Stomach (tissue), 9 donors: ENCODE measurements around the gene PHIP. TPM values are rescaled to one million over a fixed set of nuclear protein-coding genes. Genes with fewer than 3 reads are reported as not detected.

ENCODE experiments used
- DNase-seq, 2 donors: peaks; one replicate each; pipeline versions ENCODE4 v3.0.0 to v3.0.0-alpha.2; 2013 to 2019
- H3K27ac ChIP-seq, 5 donors: fragments of 200-600 bp in 4 of 5; sonication (generic) in 4 of 5; one replicate each; pipeline ENCODE4 v1.5.1; 2013 to 2019; ENCODE audit warnings: mild to moderate bottlenecking in 1 of 5, moderate library complexity in 1 of 5
- H3K27me3 ChIP-seq, 3 donors: fragments of 200-600 bp; sonication (generic); one replicate each; pipeline ENCODE4 v1.5.1; 2017 to 2019; ENCODE audit warnings: mixed run types in 1 of 3
- H3K36me3 ChIP-seq, 4 donors: fragments of 200-600 bp; sonication (generic); 1 replicate in 3 of 4; 2 replicates in 1 of 4; pipeline ENCODE4 v1.5.1; 2016 to 2019
- H3K4me1 ChIP-seq, 4 donors: fragments of 200-600 bp; sonication (generic); one replicate each; pipeline ENCODE4 v1.5.1; 2016 to 2019
- H3K4me3 ChIP-seq, 4 donors: fragments of 200-600 bp; sonication (generic) in 3 of 4; one replicate each; pipeline ENCODE4 v1.5.1; 2016 to 2019; ENCODE audit warnings: mild to moderate bottlenecking in 1 of 4
- H3K9me3 ChIP-seq, 4 donors: fragments of 200-600 bp; sonication (generic); one replicate each; pipeline ENCODE4 v1.5.1; 2016 to 2019
- CTCF ChIP-seq, 7 experiments: fragments of 450-650 bp in 4 of 7; fragments of 200-600 bp in 3 of 7; sonication (generic) in 3 of 7; IDR thresholded peaks; one replicate each; pipeline ENCODE4 v1.5.1; 2016 to 2019; ENCODE audit warnings: antibody characterized with exemption in 7 of 7, control low read depth in 2 of 7, mild to moderate bottlenecking in 1 of 7
- EP300 ChIP-seq: sonication (generic); formaldehyde crosslinking; IDR thresholded peaks from one replicate; pipeline ENCODE4 v1.6.1; 2017; ENCODE audit warnings: antibody characterized with exemption
- POLR2A ChIP-seq, 4 donors: fragments of 450-650 bp; IDR thresholded peaks; one replicate each; pipeline ENCODE4 v1.6.1; 2016; ENCODE audit warnings: antibody characterized with exemption in 4 of 4, control low read depth in 2 of 4, mild to moderate bottlenecking in 1 of 4, moderate library complexity in 1 of 4
- POLR2AphosphoS5 ChIP-seq, 3 donors: sonication (generic); formaldehyde crosslinking; IDR thresholded peaks; one replicate each; pipeline ENCODE4 v1.6.1; 2016; ENCODE audit warnings: antibody characterized with exemption in 3 of 3
- WGBS, 5 donors: extraction: QIAGEN DNeasy Blood & Tissue Kit in 3 of 5; methylation state at CpG; one replicate each; pipeline versions ENCODE4 v1.1.5 to v1.1.7; 2013 to 2018; 5-methylcytosine and 5-hydroxymethylcytosine counted together
- intact Hi-C: fragments of 100-400 bp; cut with DNase I; formaldehyde crosslinking; loops from one replicate; pipeline ENCODE4 v1.15.1; 2023; ENCODE audit warnings: low total_unique reads
- polyA plus RNA-seq, 3 donors: library from polyadenylated mRNA; stranded (reverse); fragments of 200-250 nt; gene quantifications; one replicate each; pipeline ENCODE4 v1.2.3, GENCODE V29; 2013
- total RNA-seq, 5 donors: library from RNA; depleted of rRNA; stranded (reverse); fragments of >200 nt; gene quantifications; one replicate each; pipeline versions ENCODE4 v1.1.0 to v1.2.3, GENCODE V29; 2014 to 2016
- donor health status: healthy with polysubstance abuse.
- donor health status: Bipolar disorder and iron deficiency.
- donor health status: healthy.

The PHIP gene
- total and polyA plus RNA-seq, 8 donors = 3.2 to 70.7 (median 22.5) TPM

DNA sequence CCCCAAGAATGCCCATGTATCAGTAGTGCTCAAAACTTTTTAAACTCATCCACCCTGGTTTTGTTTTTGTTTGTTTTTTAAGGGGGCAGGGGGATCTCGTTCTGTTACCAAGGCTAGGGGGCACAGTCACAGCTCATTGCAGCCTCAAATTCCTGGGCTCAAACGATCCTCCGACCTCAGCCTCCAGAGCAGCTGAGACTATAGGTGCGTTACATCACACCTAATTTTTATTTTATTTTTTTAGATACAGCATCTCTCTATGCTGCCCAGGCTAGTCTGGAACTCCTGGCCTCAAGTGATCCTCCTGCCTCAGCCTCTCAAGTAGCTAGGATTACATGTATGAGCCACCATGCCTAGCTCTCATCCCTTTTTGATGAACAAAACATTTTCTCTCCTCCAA is 11.2 kb downstream of the PHIP start:
- Histone ChIP-seq H3K4me3 (no peak overlapping the region), H3K27ac (no peak overlapping the region), H3K27me3 (no peaks in the 10 kb centered on the region), H3K36me3 (no peaks in the 10 kb centered on the region), H3K9me3 (no peaks in the 10 kb centered on the region), H3K4me1 (peaks cover 0 to 68% (median 40%) of the 10 kb centered on the region in 4 donors)
- 89 to 95% (median 94%) methylated on average over 4 of the region's 4 CpGs for WGBS, 5 donors
- intact Hi-C loops = no loop called here
- DNase-seq = no peak
- TF ChIP-seq POLR2A (IDR thresholded peaks at IDR 0.05) = no peak
- TF ChIP-seq POLR2AphosphoS5 (IDR thresholded peaks at IDR 0.05) = no peak

GRCh38 chr6:79066330-79066729 is 11.7 kb downstream of the PHIP start:
- intact Hi-C loops = no loop called here
- TF ChIP-seq POLR2A (IDR thresholded peaks at IDR 0.05) (no peak), CTCF (IDR thresholded peaks at IDR 0.05) (no peak), POLR2AphosphoS5 (IDR thresholded peaks at IDR 0.05) (no peak), EP300 (no peak)
- Histone ChIP-seq H3K9me3 (no peaks in the 10 kb centered on the region), H3K4me3 (no peak overlapping the region), H3K4me1 (peaks cover 0 to 65% (median 39%) of the 10 kb centered on the region in 4 donors), H3K27me3 (no peaks in the 10 kb centered on the region), H3K36me3 (no peaks in the 10 kb centered on the region), H3K27ac (no peak overlapping the region)
- no peak for DNase-seq

GRCh38 chr6:79065232-79065631 is 12.8 kb downstream of the PHIP start:
- 51 to 67% (median 62%) methylated on average over 2 of the region's 2 CpGs for WGBS, 5 donors
- H3K27me3 ChIP-seq = no peaks in the 10 kb centered on the region
- H3K4me3 ChIP-seq = no peak overlapping the region
- H3K27ac ChIP-seq = no peak overlapping the region
- peaks cover 0 to 54% (median 32%) of the 10 kb centered on the region in 4 donors for H3K4me1 ChIP-seq
- H3K9me3 ChIP-seq = no peaks in the 10 kb centered on the region
- intact Hi-C loops = no loop called here
- DNase-seq = no peak
- TF ChIP-seq CTCF (IDR thresholded peaks at IDR 0.05) (no peak), POLR2AphosphoS5 (IDR thresholded peaks at IDR 0.05) (no peak), POLR2A (IDR thresholded peaks at IDR 0.05) (no peak), EP300 (no peak)
- peaks cover 3 to 4% (median 4%) of the 10 kb centered on the region in 4 donors for H3K36me3 ChIP-seq

DNA sequence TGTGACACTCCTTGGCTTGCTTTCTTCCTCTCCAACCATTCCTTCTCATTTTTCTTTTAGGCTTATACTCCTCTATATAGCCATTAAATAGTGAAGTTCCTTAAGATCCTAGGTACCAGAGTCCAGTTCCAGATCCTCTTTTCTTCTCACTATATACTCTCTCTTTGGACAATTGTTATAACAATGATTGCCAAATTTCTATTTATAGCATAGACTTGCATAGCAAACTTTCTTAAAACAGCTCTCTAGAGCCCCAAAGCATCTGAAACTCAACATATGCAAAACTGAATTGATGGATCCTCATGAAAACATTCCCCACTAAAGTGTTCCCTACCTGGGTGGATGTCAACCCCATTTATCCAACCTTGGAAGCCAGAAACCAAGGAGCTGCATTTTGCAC is 13.4 kb downstream of the PHIP start:
- no peak for TF ChIP-seq POLR2A (IDR thresholded peaks at IDR 0.05)
- TF ChIP-seq POLR2AphosphoS5 (IDR thresholded peaks at IDR 0.05) = no peak
- TF ChIP-seq EP300 = no peak
- TF ChIP-seq CTCF (IDR thresholded peaks at IDR 0.05) = no peak
- DNase-seq = no peak
- H3K4me3 ChIP-seq = no peak overlapping the region
- H3K9me3 ChIP-seq = no peaks in the 10 kb centered on the region
- intact Hi-C loops = no loop called here
- peaks cover 8 to 10% (median 10%) of the 10 kb centered on the region in 4 donors for H3K36me3 ChIP-seq
- H3K4me1 ChIP-seq = peaks cover 0 to 49% (median 27%) of the 10 kb centered on the region in 4 donors
- H3K27me3 ChIP-seq = no peaks in the 10 kb centered on the region
- no peak overlapping the region for H3K27ac ChIP-seq

- H3K36me3 ChIP-seq = peaks cover 16 to 30% (median 26%) of the 10 kb centered on the region in 4 donors
- intact Hi-C loops = no loop called here
- TF ChIP-seq EP300 = no peak
- no peak for TF ChIP-seq POLR2A (IDR thresholded peaks at IDR 0.05)
- H3K27me3 ChIP-seq = no peaks in the 10 kb centered on the region
- DNase-seq = no peak
- no peak overlapping the region for H3K27ac ChIP-seq
- 80 to 95% (median 91%) methylated on average over 2 of the region's 2 CpGs for WGBS, 5 donors
- no peaks in the 10 kb centered on the region for H3K9me3 ChIP-seq
- H3K4me1 ChIP-seq = peaks cover 0 to 39% (median 20%) of the 10 kb centered on the region in 4 donors
- no peak overlapping the region for H3K4me3 ChIP-seq
Observed at GRCh38 chr6:79062708-79063107, 15.3 kb downstream of the PHIP start.
